IMR-90 (cell line): ENCODE measurements around the gene VAC14. TPM values are rescaled to one million over a fixed set of nuclear protein-coding genes. Genes with fewer than 3 reads are reported as not detected.

Source experiments
- ATAC-seq: fragments of 200-7000 bp; cut with Tn5 transposase; 2 replicates; pipeline ENCODE4 v1.9.1; 2020; ENCODE audit warnings: low read depth, mild to moderate bottlenecking, moderate library complexity
- Bru-seq: library from RNA; stranded (reverse); fragments of 400-500 nt; gene quantifications from one replicate; lab custom pipeline; 2021; lab: Mats Ljungman, UMichigan
- BruChase-seq, 2 experiments: library from RNA; stranded (reverse); fragments of 400-500 nt; gene quantifications; one replicate each; lab custom pipeline; 2021; lab: Mats Ljungman, UMichigan
- BruUV-seq: library from RNA; stranded (reverse); fragments of 400-500 nt; replicated peaks from 2 replicates; lab custom pipeline; 2021; lab: Mats Ljungman, UMichigan
- CTCF ChIA-PET: fragments of 300-600 bp; formaldehyde crosslinking; extraction: SDS; loops from one replicate; lab custom pipeline; 2021; ENCODE audit warnings: antibody characterized with exemption; lab: Yijun Ruan, JAX
- POLR2A ChIA-PET: fragments of 300-600 bp; sonication (Branson Sonifier 250); formaldehyde crosslinking; loops from one replicate; lab custom pipeline; 2022; ENCODE audit warnings: antibody characterized with exemption; ENCODE audit not compliant: unreplicated experiment; lab: Charles Lee
- DNase-seq: peaks from one replicate; pipeline ENCODE4 v3.0.0; 2013
- H2AFZ ChIP-seq: replicated peaks from 2 replicates; pipeline ENCODE3; 2013; ENCODE audit warnings: low read length, mild to moderate bottlenecking; ENCODE audit not compliant: poor library complexity
- H2AK5ac ChIP-seq: 2 replicates; pipeline ENCODE4 v1.6.1; 2013; ENCODE audit warnings: low read depth, low read length, inconsistent platforms
- H2AK9ac ChIP-seq: replicated peaks from 2 replicates; pipeline ENCODE3; 2013; ENCODE audit warnings: mild to moderate bottlenecking, low read depth, low read length, moderate library complexity; ENCODE audit not compliant: poor library complexity
- H2BK120ac ChIP-seq: 2 replicates; pipeline ENCODE4 v1.6.1; 2013; ENCODE audit warnings: low read depth, low read length, inconsistent platforms
- H2BK15ac ChIP-seq: 3 replicates; pipeline ENCODE4 v1.6.1; 2013; ENCODE audit warnings: low read depth, low read length, inconsistent platforms
- H2BK20ac ChIP-seq: 2 replicates; pipeline ENCODE4 v1.6.1; 2013; ENCODE audit warnings: low read depth, mild to moderate bottlenecking, inconsistent platforms, low read length, moderate library complexity
- H2BK5ac ChIP-seq: 2 replicates; pipeline ENCODE4 v1.6.1; 2013; ENCODE audit warnings: mild to moderate bottlenecking, low read depth, low read length, inconsistent platforms; ENCODE audit not compliant: poor library complexity, severe bottlenecking
- H3K14ac ChIP-seq: replicated peaks from 2 replicates; pipeline ENCODE4 v1.6.1; 2013; ENCODE audit warnings: low read depth, low read length, inconsistent platforms
- H3K18ac ChIP-seq: 2 replicates; pipeline ENCODE4 v1.6.1; 2013; ENCODE audit warnings: low read depth, low read length, control low read depth
- H3K23ac ChIP-seq: 2 replicates; pipeline ENCODE4 v1.6.1; 2013; ENCODE audit warnings: low read depth, low read length, inconsistent platforms
- H3K27ac ChIP-seq: 2 replicates; pipeline ENCODE4 v1.5.1; 2013; ENCODE audit warnings: mild to moderate bottlenecking, control low read depth, low read length; ENCODE audit not compliant: insufficient read depth
- H3K27me3 ChIP-seq: 2 replicates; pipeline ENCODE4 v1.6.1; 2013; ENCODE audit warnings: low read length; ENCODE audit not compliant: control insufficient read depth, insufficient read depth
- H3K36me3 ChIP-seq: 2 replicates; pipeline ENCODE4 v1.6.1; 2013; ENCODE audit warnings: low read length, mixed read lengths; ENCODE audit not compliant: control insufficient read depth, insufficient read depth
- H3K4ac ChIP-seq: 2 replicates; pipeline ENCODE4 v1.6.1; 2013; ENCODE audit warnings: low read depth, low read length, inconsistent platforms
- H3K4me1 ChIP-seq: 2 replicates; pipeline ENCODE4 v1.6.1; 2013; ENCODE audit warnings: low read length, mixed read lengths; ENCODE audit not compliant: control insufficient read depth, insufficient read depth
- H3K4me2 ChIP-seq: 2 replicates; pipeline ENCODE4 v1.6.1; 2013; ENCODE audit warnings: low read depth, mild to moderate bottlenecking, control low read depth, low read length, moderate library complexity
- H3K4me3 ChIP-seq: 2 replicates; pipeline ENCODE4 v1.5.1; 2013; ENCODE audit warnings: low read depth, mild to moderate bottlenecking, control low read depth, low read length, moderate library complexity; ENCODE audit not compliant: insufficient read depth
- H3K56ac ChIP-seq: 2 replicates; pipeline ENCODE4 v1.6.1; 2013; ENCODE audit warnings: low read length, inconsistent platforms; ENCODE audit not compliant: insufficient read depth; ENCODE audit errors: extremely low read depth
- H3K79me1 ChIP-seq, 2 experiments: 2 replicates each; pipeline ENCODE4 v1.6.1; 2013; ENCODE audit warnings: low read length in 2 of 2, inconsistent platforms in 1 of 2, low read depth in 1 of 2
- H3K9ac ChIP-seq: 2 replicates; pipeline ENCODE4 v1.6.1; 2013; ENCODE audit warnings: low read depth, low read length, control low read depth
- H3K9me1 ChIP-seq: 2 replicates; pipeline ENCODE4 v1.6.1; 2013; ENCODE audit warnings: low read length, inconsistent platforms; ENCODE audit not compliant: insufficient read depth
- H3K9me3 ChIP-seq: 2 replicates; pipeline ENCODE4 v1.6.1; 2013; ENCODE audit warnings: low read length; ENCODE audit not compliant: control insufficient read depth, insufficient read depth
- H4K20me1 ChIP-seq: 2 replicates; pipeline ENCODE4 v1.6.1; 2013; ENCODE audit warnings: low read length, inconsistent platforms; ENCODE audit not compliant: insufficient read depth
- H4K5ac ChIP-seq: 2 replicates; pipeline ENCODE4 v1.6.1; 2013; ENCODE audit warnings: mild to moderate bottlenecking, low read depth, low read length, control low read depth
- H4K8ac ChIP-seq, 2 experiments: 2 replicates each; pipeline ENCODE4 v1.6.1; 2013; ENCODE audit warnings: low read depth in 2 of 2, low read length in 2 of 2, control low read depth in 1 of 2, inconsistent platforms in 1 of 2
- H4K91ac ChIP-seq: 2 replicates; pipeline ENCODE4 v1.6.1; 2013; ENCODE audit warnings: low read depth, low read length, inconsistent platforms; ENCODE audit not compliant: insufficient read depth
- BHLHE40 ChIP-seq: fragments of 150-350 bp; IDR thresholded peaks from 2 replicates; pipeline ENCODE4 v1.6.1; 2016; ENCODE audit warnings: mild to moderate bottlenecking, low read depth, low read length
- CHD1 ChIP-seq: IDR thresholded peaks from 2 replicates; pipeline ENCODE4 v1.6.1; 2012; ENCODE audit warnings: low read depth, low read length, improper control_type of control experiment
- MAFK ChIP-seq: IDR thresholded peaks from 2 replicates; pipeline ENCODE4 v1.6.1; 2012; ENCODE audit warnings: low read depth, low read length, improper control_type of control experiment
- MAZ ChIP-seq: IDR thresholded peaks from 2 replicates; pipeline ENCODE4 v1.6.1; 2012; ENCODE audit warnings: low read depth, mild to moderate bottlenecking, low read length, improper control_type of control experiment, moderate library complexity, borderline replicate concordance
- MXI1 ChIP-seq: IDR thresholded peaks from 2 replicates; pipeline ENCODE4 v1.6.1; 2012; ENCODE audit warnings: low read depth, mild to moderate bottlenecking, low read length, moderate library complexity, borderline replicate concordance
- POLR2A ChIP-seq: IDR thresholded peaks from 2 replicates; pipeline ENCODE4 v1.6.1; 2012; ENCODE audit warnings: mild to moderate bottlenecking, low read depth, low read length
- RFX5 ChIP-seq: IDR thresholded peaks from 2 replicates; pipeline ENCODE4 v1.8.0; 2012; ENCODE audit warnings: low read depth, mild to moderate bottlenecking, low read length, moderate library complexity
- SMC3 ChIP-seq: fragments of 150-350 bp; IDR thresholded peaks from 2 replicates; pipeline ENCODE4 v1.6.1; 2016; ENCODE audit warnings: low read depth, mild to moderate bottlenecking, antibody characterized with exemption, low read length, moderate library complexity
- USF2 ChIP-seq: fragments of 150-350 bp; IDR thresholded peaks from 2 replicates; pipeline ENCODE4 v1.6.1; 2017; ENCODE audit warnings: mild to moderate bottlenecking, antibody characterized with exemption, low read length, low read depth
- WGBS, 2 experiments: methylation state at CpG; one replicate each; pipeline versions ENCODE4 v1.1.5 to v1.1.7; 2013; ENCODE audit warnings: missing lambda C conversion rate in 2 of 2; ENCODE audit not compliant: insufficient read length in 1 of 2; ENCODE audit errors: extremely low coverage in 2 of 2; 5-methylcytosine and 5-hydroxymethylcytosine counted together
- dilution Hi-C: fragments of 300-500 bp; cut with HindIII; formaldehyde crosslinking; loops from one replicate; pipeline ENCODE4 v1.14.3; 2018; ENCODE audit warnings: low sequenced_read_pairs; ENCODE audit not compliant: unreplicated experiment
- in situ Hi-C: fragments of 300-500 bp; cut with MboI; formaldehyde crosslinking; loops from 3 replicates; pipeline ENCODE4 v1.14.3; 2019; ENCODE audit warnings: low sequenced_read_pairs, inconsistent platforms, mixed read lengths
- intact Hi-C: fragments of 100-400 bp; cut with micrococcal nuclease; formaldehyde crosslinking; loops from 2 replicates; pipeline ENCODE4 v1.10.0; 2022
- long read RNA-seq: library from polyadenylated mRNA; unstranded; transcript quantifications from one replicate; pipeline ENCODE4 v2.0.0, GENCODE V29; 2021; ENCODE audit not compliant: unreplicated experiment
- polyA plus RNA-seq, 3 experiments: library from polyadenylated mRNA; depleted of rRNA; stranded (reverse); fragments of >200 nt; gene quantifications; 2 replicates each; pipeline ENCODE4 v1.2.3, GENCODE V29; 2012; ENCODE audit warnings: low replicate concordance in 1 of 3
- total RNA-seq: library from RNA; depleted of rRNA; stranded (reverse); fragments of >200 nt; gene quantifications from 2 replicates; pipeline ENCODE4 v1.2.3, GENCODE V29; 2012; rRNA removed
- TF ChIP-seq, protein P1 (sequence below): conservative IDR thresholded peaks from 2 replicates; pipeline ENCODE4 v1.5.1; 2012; ENCODE audit warnings: mild to moderate bottlenecking, low read depth, low read length, improper control_type of control experiment

Gene VAC14
- total RNA-seq (18.3 and 21.1 TPM in 2 replicates), polyA plus RNA-seq (2012; rRNA removed) (40.2 and 48.3 TPM in 2 replicates), Bru-seq, nascent RNA (percentile 70 among the genes with signal in this experiment), BruChase-seq, experiment 1, labeled RNA remaining after a 6-hour chase (percentile 70 among the genes with signal in this experiment), BruChase-seq, experiment 2, labeled RNA remaining after a 2-hour chase (percentile 68 among the genes with signal in this experiment)
- polyA plus RNA-seq (2012; cell fraction: cytosol; rRNA removed): 29.7 and 39.3 TPM in 2 replicates
- 29.2 and 68.0 TPM in 2 replicates for polyA plus RNA-seq (2012; cell fraction: nucleus; rRNA removed; ENCODE audit: low replicate concordance)
- long read RNA-seq, transcript VAC14-201 (19 exons, 3,099 nt): major isoform, 17 of 35 reads
- long read RNA-seq, transcript VAC14-212 (1 exons, 3,609 nt): minor isoform, 7 of 35 reads
- long read RNA-seq, partial matches to known transcripts: 6 of 35 reads
- long read RNA-seq, other reads (novel, unspliced or antisense): 5 of 35 reads

DNA sequence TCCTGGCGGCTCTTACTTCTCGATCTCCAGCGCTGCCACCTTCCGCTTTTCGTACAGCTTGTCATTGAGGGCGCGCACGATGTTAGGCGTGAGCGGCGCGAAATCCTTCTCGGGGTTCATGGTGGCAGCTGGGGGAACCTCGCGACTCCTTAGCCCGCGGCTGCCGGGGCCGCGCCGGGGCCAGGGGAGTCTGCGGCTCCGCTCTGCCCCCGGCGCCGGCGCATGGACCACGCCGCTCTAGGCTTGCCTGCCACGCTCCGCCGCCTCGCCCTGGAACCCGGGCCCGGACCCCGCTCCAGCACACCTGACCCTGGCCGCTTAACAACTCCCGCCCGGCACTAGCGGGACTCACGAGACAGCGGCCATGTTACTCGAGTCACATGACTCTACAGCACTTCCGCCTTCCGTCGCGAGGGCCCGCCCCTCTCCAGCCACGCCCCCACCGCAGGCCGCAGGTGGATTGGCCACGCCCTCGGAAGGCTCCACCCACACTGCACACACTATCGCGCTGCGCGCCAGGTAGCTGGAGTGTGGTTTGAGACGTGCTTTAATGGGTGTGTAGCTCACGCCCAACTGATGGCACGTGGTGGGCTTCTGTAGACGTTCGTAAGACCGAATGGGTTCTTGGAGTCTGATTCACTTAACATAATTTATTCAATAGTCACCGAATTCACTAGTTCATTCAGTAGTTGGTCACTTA, at the start of gene VAC14:
Gene VAC14 (minus strand): TSS at position 378 of the 700 bp plus-strand sequence. CDS start 258 bp downstream, at position 120.
- H3K27me3 ChIP-seq: no peaks in the 10 kb centered on the region
- H2BK20ac ChIP-seq: no peak within 1 kb of the TSS
- H3K9me1 ChIP-seq: peaks cover 10% of the 10 kb centered on the region
- no TSS peak for BruUV-seq
- H3K4me3 ChIP-seq: peak within 1 kb of the TSS; percentile 85
- H2BK120ac ChIP-seq: peak within 1 kb of the TSS; percentile 20; the same call in 1 of the 2 replicates
- no peak within 1 kb of the TSS for H2BK5ac ChIP-seq
- H3K56ac ChIP-seq: no peak within 1 kb of the TSS
- H3K23ac ChIP-seq: peak within 1 kb of the TSS; percentile 51; the same call in 1 of the 2 replicates
- ATAC-seq (peak; percentile 92), DNase-seq (peak; percentile 79)
- H3K18ac ChIP-seq: no peak within 1 kb of the TSS
- H2BK15ac ChIP-seq: no peak within 1 kb of the TSS
- peak within 1 kb of the TSS; percentile 82 for H3K4ac ChIP-seq
- H3K14ac ChIP-seq: peak within 1 kb of the TSS; percentile 66
- peak within 1 kb of the TSS; percentile 95 for H3K4me2 ChIP-seq
- peak within 1 kb of the TSS; percentile 94 for H2AK9ac ChIP-seq
- TF ChIP-seq, protein P1, sequence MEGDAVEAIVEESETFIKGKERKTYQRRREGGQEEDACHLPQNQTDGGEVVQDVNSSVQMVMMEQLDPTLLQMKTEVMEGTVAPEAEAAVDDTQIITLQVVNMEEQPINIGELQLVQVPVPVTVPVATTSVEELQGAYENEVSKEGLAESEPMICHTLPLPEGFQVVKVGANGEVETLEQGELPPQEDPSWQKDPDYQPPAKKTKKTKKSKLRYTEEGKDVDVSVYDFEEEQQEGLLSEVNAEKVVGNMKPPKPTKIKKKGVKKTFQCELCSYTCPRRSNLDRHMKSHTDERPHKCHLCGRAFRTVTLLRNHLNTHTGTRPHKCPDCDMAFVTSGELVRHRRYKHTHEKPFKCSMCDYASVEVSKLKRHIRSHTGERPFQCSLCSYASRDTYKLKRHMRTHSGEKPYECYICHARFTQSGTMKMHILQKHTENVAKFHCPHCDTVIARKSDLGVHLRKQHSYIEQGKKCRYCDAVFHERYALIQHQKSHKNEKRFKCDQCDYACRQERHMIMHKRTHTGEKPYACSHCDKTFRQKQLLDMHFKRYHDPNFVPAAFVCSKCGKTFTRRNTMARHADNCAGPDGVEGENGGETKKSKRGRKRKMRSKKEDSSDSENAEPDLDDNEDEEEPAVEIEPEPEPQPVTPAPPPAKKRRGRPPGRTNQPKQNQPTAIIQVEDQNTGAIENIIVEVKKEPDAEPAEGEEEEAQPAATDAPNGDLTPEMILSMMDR: no peak
- TF ChIP-seq USF2 (peak; percentile 93), SMC3 (no peak), BHLHE40 (peak; percentile 95), CHD1 (0 out of 2 replicates have a peak, but pooled peaks have one; percentile 38), RFX5 (no peak), MAFK (no peak), MAZ (peak; percentile 52; the same call in 1 of the 2 replicates), POLR2A (peak; percentile 79), MXI1 (no peak)
- H3K79me1 ChIP-seq: peaks cover 21 to 44% of the 10 kb centered on the region in 2 experiments
- dilution Hi-C loops: no loop called here
- H4K91ac ChIP-seq: peak within 1 kb of the TSS; percentile 29; the same call in 1 of the 2 replicates
- H2AFZ ChIP-seq: peak within 1 kb of the TSS; percentile 96
- in situ Hi-C loops: no loop called here
- WGBS, 2 experiments: 2% methylated on average over 26 of the region's 64 CpGs; no CpG with 5 or more reads in 1 of the 2 experiments
- ChIA-PET CTCF (no interaction called here), POLR2A (no interaction called here)
- H3K4me1 ChIP-seq: peaks cover 11% of the 10 kb centered on the region
- intact Hi-C loops: loop anchor here (5.0 kb wide), 1 partner anchor 556 kb away; the partner anchor contains the start of gene CALB2
- H4K8ac ChIP-seq: peak within 1 kb of the TSS; percentile 73 to 88
- H3K27ac ChIP-seq: peak within 1 kb of the TSS; percentile 10
- H3K9me3 ChIP-seq: peaks cover 5% of the 10 kb centered on the region; the same call in 1 of the 2 replicates
- H3K36me3 ChIP-seq: no peaks in the 10 kb centered on the region
- no peaks in the 10 kb centered on the region for H4K20me1 ChIP-seq
- peak within 1 kb of the TSS; percentile 66 for H3K9ac ChIP-seq
- H4K5ac ChIP-seq: peak within 1 kb of the TSS; percentile 65
- H2AK5ac ChIP-seq: peak within 1 kb of the TSS; percentile 70
